ENCODE data around the gene LSM2.

LSM2 gene

DNA sequence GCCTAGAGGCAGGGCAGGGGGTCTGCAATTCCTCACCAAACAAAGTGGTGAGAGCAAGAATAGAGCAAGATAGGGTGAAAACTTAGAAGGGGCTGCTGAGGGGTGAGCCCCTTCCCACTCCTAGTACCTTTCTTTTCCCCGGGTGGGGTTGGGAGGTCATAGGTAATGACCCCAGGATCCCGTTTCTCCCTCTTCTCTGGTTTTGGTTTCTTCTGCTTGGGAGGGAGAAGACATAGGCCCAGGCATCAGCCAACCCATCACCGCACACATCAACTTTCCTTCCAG is 14.7 kb downstream of the LSM2 start:
- no peak overlapping the region for H2AFZ ChIP-seq (ENCODE audit: low read depth, low read length)
- no peaks in the 10 kb centered on the region for H3K27me3 ChIP-seq (ENCODE audit: insufficient read depth, low read length, poor library complexity)
- peaks cover 40% of the 10 kb centered on the region for H3K4me1 ChIP-seq (ENCODE audit: insufficient read depth, low read length)
- H3K9me3 ChIP-seq (ENCODE audit: insufficient read depth, low read length, severe bottlenecking), result no peaks in the 10 kb centered on the region
- H3K4me3 ChIP-seq (ENCODE audit: low read depth in 1 of 2, low read length in 2 of 2), result no peak overlapping the region
- DNase-seq (no peak), ATAC-seq (ENCODE audit: insufficient read depth, low read depth) (no peak)
- no peak for TF ChIP-seq EZH2 (IDR thresholded peaks at IDR 0.05; ENCODE audit: borderline replicate concordance, low read depth, low read length, severe bottlenecking)
- no peak for TF ChIP-seq CTCF (IDR thresholded peaks at IDR 0.05; ENCODE audit: borderline replicate concordance, extremely low read depth, low read length, poor library complexity, severe bottlenecking)
- peaks cover 44% of the 10 kb centered on the region for H3K79me2 ChIP-seq (ENCODE audit: insufficient read depth, low read length)
- H3K9ac ChIP-seq (ENCODE audit: low read depth, low read length), result no peak overlapping the region
- H3K27ac ChIP-seq (ENCODE audit: low read length), result no peak overlapping the region
- H4K20me1 ChIP-seq (ENCODE audit: insufficient read depth, low read length), result no peaks in the 10 kb centered on the region; the same call in 1 of the 2 replicates
- peaks cover 48% of the 10 kb centered on the region for H3K36me3 ChIP-seq (ENCODE audit: insufficient read depth, low read length)
- H3K4me2 ChIP-seq (ENCODE audit: insufficient read depth, low read length), result no peak overlapping the region

DNA sequence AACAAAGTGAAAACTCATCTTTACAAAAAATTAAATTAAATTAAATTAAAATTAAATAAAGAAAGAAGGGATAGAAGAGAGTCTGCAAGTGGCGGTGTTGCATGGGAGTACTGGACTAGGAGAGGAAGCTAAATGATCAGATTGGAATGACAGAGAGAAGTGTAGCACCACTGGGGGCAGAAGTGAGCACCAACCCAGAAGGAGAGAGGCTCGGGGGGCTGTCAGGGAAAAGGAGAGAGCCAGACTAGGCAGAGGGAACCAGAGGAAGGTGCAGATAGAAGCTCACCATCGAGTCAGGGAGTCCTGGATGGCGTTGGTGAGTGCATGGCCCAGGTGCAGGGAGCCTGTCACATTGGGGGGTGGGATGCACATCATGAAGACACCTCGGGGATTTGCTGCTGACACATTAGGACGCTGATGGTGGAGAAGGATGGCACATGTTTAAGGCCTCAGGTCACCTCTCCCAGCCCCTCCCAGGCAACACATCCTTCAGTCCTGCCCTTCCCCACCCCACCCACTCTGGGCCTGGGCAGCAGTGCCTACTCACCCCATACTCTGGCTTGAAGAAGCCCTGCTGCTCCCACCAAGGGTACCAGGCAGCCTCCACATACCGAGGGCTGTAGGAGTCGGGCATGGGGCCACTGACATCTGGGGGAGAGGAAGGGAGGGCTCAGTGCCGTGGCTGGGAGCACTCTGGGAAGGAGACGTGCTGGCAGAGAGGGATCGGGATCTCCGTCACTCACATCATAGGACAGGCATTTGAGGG is 15.3 kb downstream of the LSM2 start:
- ATAC-seq (ENCODE audit: insufficient read depth, low read depth) (peak; percentile 71), DNase-seq (peak; percentile 76)
- no peaks in the 10 kb centered on the region for H3K27me3 ChIP-seq (ENCODE audit: insufficient read depth, low read length, poor library complexity)
- H3K36me3 ChIP-seq (ENCODE audit: insufficient read depth, low read length), result peaks cover 50% of the 10 kb centered on the region
- peaks cover 37% of the 10 kb centered on the region for H3K4me1 ChIP-seq (ENCODE audit: insufficient read depth, low read length)
- H3K4me3 ChIP-seq (ENCODE audit: low read depth in 1 of 2, low read length in 2 of 2), result no peak overlapping the region
- peak overlapping the region; percentile 1; the same call in 1 of the 2 replicates for H3K4me2 ChIP-seq (ENCODE audit: insufficient read depth, low read length)
- no peaks in the 10 kb centered on the region; the same call in 1 of the 2 replicates for H4K20me1 ChIP-seq (ENCODE audit: insufficient read depth, low read length)
- no peak overlapping the region for H3K27ac ChIP-seq (ENCODE audit: low read length)
- no peak overlapping the region for H3K9ac ChIP-seq (ENCODE audit: low read depth, low read length)
- no peak for TF ChIP-seq EZH2 (IDR thresholded peaks at IDR 0.05; ENCODE audit: borderline replicate concordance, low read depth, low read length, severe bottlenecking)
- TF ChIP-seq CTCF (IDR thresholded peaks at IDR 0.05; ENCODE audit: borderline replicate concordance, extremely low read depth, low read length, poor library complexity, severe bottlenecking), result peak; percentile 78
- peaks cover 44% of the 10 kb centered on the region for H3K79me2 ChIP-seq (ENCODE audit: insufficient read depth, low read length)
- no peaks in the 10 kb centered on the region for H3K9me3 ChIP-seq (ENCODE audit: insufficient read depth, low read length, severe bottlenecking)
- H2AFZ ChIP-seq (ENCODE audit: low read depth, low read length), result no peak overlapping the region

DNA sequence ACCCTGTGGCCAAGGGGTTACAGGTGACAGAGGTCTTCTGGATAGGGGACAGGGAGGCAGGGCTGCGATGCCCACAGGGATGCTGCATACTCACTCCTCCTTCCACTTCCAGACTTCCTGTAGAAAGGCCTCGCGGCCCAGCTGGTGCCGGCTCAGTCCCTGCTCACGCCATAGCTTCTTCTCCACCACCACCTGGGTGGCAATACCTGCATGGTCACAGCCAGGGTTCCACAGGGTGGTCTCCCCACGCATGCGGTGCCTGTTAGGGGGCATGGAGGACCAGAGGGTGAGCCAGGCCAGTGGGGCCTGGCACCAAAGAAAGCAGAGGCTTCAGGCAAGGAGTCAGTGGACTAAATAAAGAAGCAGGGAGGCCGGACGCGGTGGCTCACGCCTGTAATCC is 21.3 kb downstream of the LSM2 start:
- Histone ChIP-seq H3K79me2 (ENCODE audit: insufficient read depth, low read length) (peaks cover 2% of the 10 kb centered on the region; the same call in 1 of the 2 replicates), H3K4me3 (ENCODE audit: low read depth in 1 of 2, low read length in 2 of 2) (no peak overlapping the region), H3K9ac (ENCODE audit: low read depth, low read length) (no peak overlapping the region), H2AFZ (ENCODE audit: low read depth, low read length) (no peak overlapping the region), H3K27ac (ENCODE audit: low read length) (no peak overlapping the region), H3K27me3 (ENCODE audit: insufficient read depth, low read length, poor library complexity) (no peaks in the 10 kb centered on the region), H3K4me1 (ENCODE audit: insufficient read depth, low read length) (no peaks in the 10 kb centered on the region), H3K9me3 (ENCODE audit: insufficient read depth, low read length, severe bottlenecking) (no peaks in the 10 kb centered on the region), H3K36me3 (ENCODE audit: insufficient read depth, low read length) (peaks cover 82% of the 10 kb centered on the region), H3K4me2 (ENCODE audit: insufficient read depth, low read length) (no peak overlapping the region), H4K20me1 (ENCODE audit: insufficient read depth, low read length) (peaks cover 4% of the 10 kb centered on the region; the same call in 1 of the 2 replicates)
- ATAC-seq (ENCODE audit: insufficient read depth, low read depth), result no peak
- DNase-seq, result no peak
- TF ChIP-seq EZH2 (IDR thresholded peaks at IDR 0.05; ENCODE audit: borderline replicate concordance, low read depth, low read length, severe bottlenecking) (no peak), CTCF (IDR thresholded peaks at IDR 0.05; ENCODE audit: borderline replicate concordance, extremely low read depth, low read length, poor library complexity, severe bottlenecking) (no peak)

All from DND-41 (cell line).